ENCODE results near the gene GUCA2A. TPM values are rescaled to one million over a fixed set of nuclear protein-coding genes. Genes with fewer than 3 reads are reported as not detected.

Gene GUCA2A
- polyA plus RNA-seq, 1 experiment = not detected

DNA sequence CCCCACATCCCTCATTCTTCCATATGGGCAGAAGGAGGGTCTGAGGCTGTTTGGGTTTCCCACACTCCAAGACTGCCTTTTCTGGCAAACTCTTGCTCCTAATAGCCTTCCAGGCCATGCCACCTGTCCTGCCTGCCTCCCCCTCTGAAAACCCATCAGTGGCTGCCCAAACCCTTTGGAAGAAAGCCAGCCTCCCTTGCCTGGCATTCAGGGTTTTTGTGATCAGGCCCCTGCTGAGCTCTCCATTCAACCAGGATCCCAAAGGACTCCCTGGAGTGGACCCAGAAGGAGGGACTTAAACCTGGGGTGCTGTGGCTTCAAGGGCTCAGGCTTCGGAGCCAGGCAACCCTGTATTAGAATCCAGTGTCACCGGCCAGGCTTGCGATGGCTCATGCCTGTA lies 4.2 kb upstream of the GUCA2A start:
- Histone ChIP-seq H3K36me3 (ENCODE audit: control insufficient read depth, insufficient read depth, low read length) (no peaks in the 10 kb centered on the region), H3K4me3 (ENCODE audit: low read depth, low read length) (no peak overlapping the region), H3K27me3 (ENCODE audit: control insufficient read depth, insufficient read depth, low read length) (no peaks in the 10 kb centered on the region)
- ChIA-PET CTCF (interaction anchor here (0.9 kb wide), 1 partner anchor 189 kb away, joined by 3 read pairs; no protein-coding TSS in a partner anchor), POLR2A (no interaction called here)
- no peak for DNase-seq (ENCODE audit: low read depth)
- TF ChIP-seq, protein P1, sequence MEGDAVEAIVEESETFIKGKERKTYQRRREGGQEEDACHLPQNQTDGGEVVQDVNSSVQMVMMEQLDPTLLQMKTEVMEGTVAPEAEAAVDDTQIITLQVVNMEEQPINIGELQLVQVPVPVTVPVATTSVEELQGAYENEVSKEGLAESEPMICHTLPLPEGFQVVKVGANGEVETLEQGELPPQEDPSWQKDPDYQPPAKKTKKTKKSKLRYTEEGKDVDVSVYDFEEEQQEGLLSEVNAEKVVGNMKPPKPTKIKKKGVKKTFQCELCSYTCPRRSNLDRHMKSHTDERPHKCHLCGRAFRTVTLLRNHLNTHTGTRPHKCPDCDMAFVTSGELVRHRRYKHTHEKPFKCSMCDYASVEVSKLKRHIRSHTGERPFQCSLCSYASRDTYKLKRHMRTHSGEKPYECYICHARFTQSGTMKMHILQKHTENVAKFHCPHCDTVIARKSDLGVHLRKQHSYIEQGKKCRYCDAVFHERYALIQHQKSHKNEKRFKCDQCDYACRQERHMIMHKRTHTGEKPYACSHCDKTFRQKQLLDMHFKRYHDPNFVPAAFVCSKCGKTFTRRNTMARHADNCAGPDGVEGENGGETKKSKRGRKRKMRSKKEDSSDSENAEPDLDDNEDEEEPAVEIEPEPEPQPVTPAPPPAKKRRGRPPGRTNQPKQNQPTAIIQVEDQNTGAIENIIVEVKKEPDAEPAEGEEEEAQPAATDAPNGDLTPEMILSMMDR (IDR thresholded peaks at IDR 0.05; ENCODE audit: insufficient read depth, low read depth, low read length) = no peak

DNA sequence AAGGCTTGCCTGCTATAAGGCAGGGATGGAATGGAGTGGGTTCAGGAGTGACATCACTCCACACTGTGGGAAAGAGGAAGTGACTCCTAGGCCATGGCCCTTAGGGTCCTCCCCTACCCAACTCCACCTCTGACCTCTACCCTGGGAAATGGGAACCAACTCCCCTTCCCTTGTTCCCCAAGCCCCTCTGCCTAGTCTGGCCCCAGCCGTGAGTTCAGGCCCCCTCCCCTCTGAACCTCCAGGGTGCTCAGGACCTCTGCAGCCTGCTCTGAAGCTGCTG lies 3.8 kb upstream of the GUCA2A start:
- TF ChIP-seq, protein P1 (IDR thresholded peaks at IDR 0.05; ENCODE audit: insufficient read depth, low read depth, low read length) = no peak
- no peak for DNase-seq (ENCODE audit: low read depth)
- H3K27me3 ChIP-seq (ENCODE audit: control insufficient read depth, insufficient read depth, low read length) = no peaks in the 10 kb centered on the region
- POLR2A ChIA-PET = no interaction called here
- CTCF ChIA-PET = no interaction called here
- H3K36me3 ChIP-seq (ENCODE audit: control insufficient read depth, insufficient read depth, low read length) = no peaks in the 10 kb centered on the region
- no peak overlapping the region for H3K4me3 ChIP-seq (ENCODE audit: low read depth, low read length)

DNA sequence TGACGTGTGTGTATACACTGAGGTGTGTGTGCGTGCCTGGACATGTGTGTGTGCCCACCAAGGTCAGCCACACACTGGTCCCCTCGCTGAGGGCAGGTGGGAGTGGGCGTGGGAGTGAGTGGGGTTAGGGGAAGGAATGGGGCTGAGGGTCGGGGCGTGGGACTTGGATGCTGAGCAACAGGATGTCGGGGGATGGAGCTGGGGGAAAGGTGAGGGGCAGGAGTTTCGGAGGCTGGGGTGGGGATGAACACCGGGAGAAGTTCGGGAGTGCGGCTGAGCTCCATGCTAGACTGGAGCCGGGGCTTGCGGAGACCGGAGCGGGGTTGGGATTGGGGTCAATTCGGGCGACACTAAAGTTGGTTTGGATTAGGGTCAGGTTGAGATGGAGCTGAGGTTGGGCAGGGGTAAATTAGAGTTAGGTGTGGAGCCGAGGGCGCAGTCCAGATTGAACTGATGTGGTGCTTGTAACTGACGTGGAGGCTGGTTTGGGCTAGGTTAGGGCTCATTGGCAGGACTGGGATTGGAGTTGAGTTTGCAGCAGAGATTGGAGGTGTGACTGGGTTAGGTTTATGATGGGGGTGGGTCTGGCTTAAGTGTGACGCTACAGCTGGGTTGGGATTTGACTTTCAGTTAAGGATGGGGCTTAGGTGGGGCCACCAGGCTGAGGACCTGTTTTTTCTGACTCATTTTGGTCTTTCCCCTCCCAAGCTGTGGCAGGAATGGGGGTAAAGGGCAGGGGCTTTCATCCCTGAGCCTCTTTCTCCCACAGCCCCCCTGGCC lies 3.3 kb upstream of the GUCA2A start:
- Histone ChIP-seq H3K4me3 (ENCODE audit: low read depth, low read length) (no peak overlapping the region), H3K36me3 (ENCODE audit: control insufficient read depth, insufficient read depth, low read length) (no peaks in the 10 kb centered on the region), H3K27me3 (ENCODE audit: control insufficient read depth, insufficient read depth, low read length) (no peaks in the 10 kb centered on the region)
- ChIA-PET CTCF (no interaction called here), POLR2A (no interaction called here)
- TF ChIP-seq, protein P1 (IDR thresholded peaks at IDR 0.05; ENCODE audit: insufficient read depth, low read depth, low read length) = no peak
- DNase-seq (ENCODE audit: low read depth) = no peak

DNA sequence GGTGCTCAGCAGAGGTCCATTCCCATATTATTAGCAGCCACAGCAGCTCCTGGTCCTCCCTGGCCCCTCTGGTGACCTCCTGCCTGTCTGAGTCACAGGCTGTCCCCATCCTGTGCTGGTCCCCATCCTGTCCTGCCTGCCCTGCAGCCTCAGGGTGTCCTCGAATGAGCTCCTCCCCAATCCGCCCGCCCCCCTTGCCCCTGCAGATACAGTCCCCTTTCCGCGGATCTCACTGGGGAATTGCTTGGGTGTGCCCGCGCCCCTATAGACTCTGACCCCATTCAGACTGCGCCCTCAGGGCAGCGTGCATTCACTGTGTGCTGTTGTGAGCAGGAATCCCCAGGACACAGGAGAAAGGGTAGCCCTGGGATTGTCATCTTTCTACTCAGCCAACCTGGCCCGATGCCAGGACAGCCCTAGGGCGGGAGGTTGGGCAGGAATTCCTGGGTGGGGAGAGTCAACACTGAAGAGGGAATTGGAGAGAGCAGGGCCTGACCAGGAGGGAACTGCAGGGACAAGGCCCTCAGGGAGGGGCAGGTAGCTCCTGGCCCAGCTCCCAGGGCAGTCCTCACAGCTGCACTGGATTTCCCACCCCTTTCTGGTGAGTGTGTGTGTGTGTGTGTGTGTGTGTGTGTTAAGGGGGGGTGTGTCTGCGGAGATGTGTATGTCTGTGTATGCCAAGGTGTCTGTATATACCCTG lies 1.1 kb upstream of the GUCA2A start:
- H3K27me3 ChIP-seq (ENCODE audit: control insufficient read depth, insufficient read depth, low read length) = peaks cover 1% of the 10 kb centered on the region
- H3K36me3 ChIP-seq (ENCODE audit: control insufficient read depth, insufficient read depth, low read length) = no peaks in the 10 kb centered on the region
- POLR2A ChIA-PET = no interaction called here
- no peak overlapping the region for H3K4me3 ChIP-seq (ENCODE audit: low read depth, low read length)
- CTCF ChIA-PET = interaction anchor here (4.0 kb wide), 1 partner anchor 8 kb away, joined by 26 read pairs; no protein-coding TSS in a partner anchor
- TF ChIP-seq, protein P1 (IDR thresholded peaks at IDR 0.05; ENCODE audit: insufficient read depth, low read depth, low read length) = no peak
- DNase-seq (ENCODE audit: low read depth) = no peak
